Lung (tissue), 12 donors: Measurements from ENCODE around the gene CST6. TPM values are rescaled to one million over a fixed set of nuclear protein-coding genes. Genes with fewer than 3 reads are reported as not detected.

Experiments used
- ATAC-seq: fragments of 200-7000 bp; cut with Tn5 transposase; one replicate; pipeline ENCODE4 v1.9.1; 2020; ENCODE audit warnings: moderate number of reproducible peaks; ENCODE audit not compliant: insufficient read depth, low FRiP score
- DNase-seq, 3 donors: peaks; one replicate each; pipeline ENCODE4 v3.0.0-alpha.2; 2013 to 2017
- H3K27ac ChIP-seq, 2 donors: one replicate each; pipeline ENCODE4 v1.5.1; 2013; ENCODE audit warnings: mild to moderate bottlenecking in 2 of 2, moderate library complexity in 2 of 2, control low read depth in 1 of 2, inconsistent platforms in 1 of 2, low read depth in 1 of 2, low read length in 1 of 2
- H3K27me3 ChIP-seq, 3 donors: one replicate each; pipeline ENCODE4 v1.5.1; 2013; ENCODE audit warnings: low read length in 2 of 3; ENCODE audit not compliant: control insufficient read depth in 3 of 3, insufficient read depth in 3 of 3
- H3K36me3 ChIP-seq, 4 donors: one replicate each; pipeline ENCODE4 v1.5.1; 2013; ENCODE audit warnings: low read length in 4 of 4, mild to moderate bottlenecking in 1 of 4, moderate library complexity in 1 of 4; ENCODE audit not compliant: control insufficient read depth in 4 of 4, insufficient read depth in 4 of 4
- H3K4me1 ChIP-seq, 5 donors: one replicate each; pipeline ENCODE4 v1.5.1; 2013; ENCODE audit warnings: low read length in 5 of 5, mild to moderate bottlenecking in 2 of 5, moderate library complexity in 1 of 5; ENCODE audit not compliant: control insufficient read depth in 5 of 5, insufficient read depth in 5 of 5
- H3K4me3 ChIP-seq: one replicate; pipeline ENCODE4 v1.5.1; 2013; ENCODE audit warnings: mild to moderate bottlenecking, control low read depth, moderate library complexity
- H3K9ac ChIP-seq, 2 donors: one replicate each; pipeline ENCODE4 v1.5.1; 2013; ENCODE audit warnings: low read length in 2 of 2, control low read depth in 1 of 2; ENCODE audit not compliant: insufficient read depth in 1 of 2
- H3K9me3 ChIP-seq, 4 donors: one replicate each; pipeline ENCODE4 v1.5.1; 2013; ENCODE audit warnings: low read length in 3 of 4, mild to moderate bottlenecking in 1 of 4, moderate library complexity in 1 of 4; ENCODE audit not compliant: control insufficient read depth in 4 of 4, insufficient read depth in 3 of 4
- CTCF ChIP-seq: IDR thresholded peaks from 2 replicates; pipeline ENCODE4 v1.5.1; 2012; ENCODE audit warnings: mild to moderate bottlenecking; ENCODE audit errors: control extremely low read depth, extremely low read depth
- WGBS, 2 donors: extraction: QIAGEN DNeasy Blood & Tissue Kit; methylation state at CpG; one replicate each; pipeline ENCODE4 v1.1.7; 2013; 5-methylcytosine and 5-hydroxymethylcytosine counted together
- polyA plus RNA-seq, 2 donors: library from polyadenylated mRNA; stranded (reverse); fragments of 200-250 nt; gene quantifications; one replicate each; pipeline ENCODE4 v1.2.1, GENCODE V29; 2013
- total RNA-seq, 2 donors: library from RNA; depleted of rRNA in 1 of 2; stranded (reverse); fragments of >200 nt in 1 of 2; gene quantifications; one replicate each; pipeline ENCODE4 v1.2.1, GENCODE V29; 2014 to 2021
- donor health status: control.
- donor health status: control.
- donor health status: Bipolar disorder and iron deficiency.
- donor health status: healthy.
- donor health status: DM: yes; HTN: yes; CAD: no.

CST6 gene
- total and polyA plus RNA-seq, 4 donors, result 7.1 to 38.8 (median 24.7) TPM

DNA sequence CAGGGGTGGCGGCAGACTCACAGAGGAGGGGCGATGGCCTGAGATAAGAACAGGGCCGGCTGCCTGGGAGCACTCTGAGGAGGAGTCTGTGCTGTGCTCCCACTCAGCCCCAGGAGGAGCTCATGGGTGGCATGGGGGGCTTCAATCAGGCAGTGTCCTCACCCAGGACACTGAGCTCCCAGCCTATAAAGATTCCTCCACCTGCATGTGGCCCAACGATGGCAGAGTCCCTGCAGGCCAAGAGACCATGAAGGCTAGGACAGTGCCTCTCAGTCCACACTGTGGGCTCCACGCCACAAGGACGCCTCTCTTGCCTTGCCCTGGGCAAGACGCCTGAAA is 1.9 kb downstream of the CST6 start:
- Histone ChIP-seq H3K9ac (no peak overlapping the region), H3K27me3 (peaks cover 0 to 24% (median 20%) of the 10 kb centered on the region in 3 donors), H3K4me1 (peaks cover 0 to 9% (median 0%) of the 10 kb centered on the region in 5 donors), H3K4me3 (no peak overlapping the region), H3K9me3 (no peaks in the 10 kb centered on the region), H3K27ac (peak overlapping the region in 1 of 2 donors; percentile 6), H3K36me3 (no peaks in the 10 kb centered on the region)
- no peak for ATAC-seq
- WGBS, 2 donors, result 79 to 85% methylated on average over 7 of the region's 7 CpGs
- no peak for TF ChIP-seq CTCF
- DNase-seq, result no peak

DNA sequence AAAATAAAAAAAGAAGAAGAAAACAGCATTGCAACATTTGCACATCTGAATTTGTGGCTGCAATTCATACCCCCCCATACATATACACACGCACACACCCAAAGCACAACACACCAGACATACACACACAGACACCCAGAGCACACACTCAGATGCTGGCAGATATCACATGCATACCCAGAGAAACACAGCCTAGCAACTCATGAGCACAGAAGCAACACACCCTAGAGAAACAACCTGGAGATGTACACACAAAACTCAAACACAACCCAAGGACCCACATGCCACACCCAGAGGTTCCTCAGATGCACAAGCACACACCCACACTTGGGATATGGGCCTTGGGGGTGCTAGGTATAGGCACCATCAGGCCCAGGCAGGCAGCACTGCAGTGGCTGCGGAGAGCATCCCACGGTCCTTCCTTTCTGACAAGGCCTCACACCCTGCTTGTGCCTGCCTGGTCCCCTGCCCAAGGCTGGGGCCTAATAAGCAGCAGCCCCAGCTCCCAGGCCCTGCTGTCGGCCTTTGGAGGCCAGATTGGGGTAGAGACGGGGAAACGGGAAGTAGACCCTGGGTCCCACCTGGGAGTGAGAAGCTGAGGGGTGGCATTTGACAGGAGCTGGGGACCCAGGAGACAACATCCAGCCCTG is 3.1 kb downstream of the CST6 start:
- TF ChIP-seq CTCF, result no peak
- WGBS, 2 donors, result 76 to 85% methylated on average over 6 of the region's 6 CpGs
- no peak for ATAC-seq
- Histone ChIP-seq H3K9me3 (no peaks in the 10 kb centered on the region), H3K4me1 (peaks cover 0 to 9% (median 0%) of the 10 kb centered on the region in 5 donors), H3K27ac (peak overlapping the region in 1 of 2 donors; percentile 38), H3K9ac (no peak overlapping the region), H3K36me3 (no peaks in the 10 kb centered on the region), H3K27me3 (peaks cover 0 to 24% (median 20%) of the 10 kb centered on the region in 3 donors), H3K4me3 (no peak overlapping the region)
- no peak for DNase-seq

- no peak for TF ChIP-seq CTCF
- H3K4me3 ChIP-seq, result no peak overlapping the region
- H3K9ac ChIP-seq, result no peak overlapping the region
- peaks cover 0 to 9% (median 0%) of the 10 kb centered on the region in 5 donors for H3K4me1 ChIP-seq
- peak overlapping the region in 1 of 2 donors; percentile 2 for H3K27ac ChIP-seq
- no peaks in the 10 kb centered on the region for H3K9me3 ChIP-seq
- H3K36me3 ChIP-seq, result no peaks in the 10 kb centered on the region
- ATAC-seq (no peak), DNase-seq (no peak)
- 69 to 88% methylated on average over 7 of the region's 7 CpGs for WGBS, 2 donors
- H3K27me3 ChIP-seq, result peaks cover 0 to 23% (median 18%) of the 10 kb centered on the region in 3 donors
Observed at GRCh38 chr11:66015454-66015881, 3.7 kb downstream of the CST6 start.
